Vagina (tissue), 2 donors: ENCODE data around the gene TEK.

Source experiments
- POLR2AphosphoS5 ChIP-seq, 2 donors: sonication (generic); formaldehyde crosslinking; IDR thresholded peaks; one replicate each; pipeline ENCODE4 v1.9.0; 2017; ENCODE audit warnings: antibody characterized with exemption in 2 of 2, mild to moderate bottlenecking in 2 of 2, low read depth in 1 of 2; ENCODE audit not compliant: insufficient read depth in 1 of 2
- TF ChIP-seq, protein P1 (sequence below), 3 experiments: fragments of 450-650 bp in 2 of 3; fragments of 200-600 bp in 1 of 3; sonication (generic) in 1 of 3; IDR thresholded peaks; one replicate each; pipeline ENCODE4 v1.5.1; 2017 to 2019; ENCODE audit warnings: antibody characterized with exemption in 3 of 3, mild to moderate bottlenecking in 2 of 3, moderate library complexity in 2 of 3

DNA sequence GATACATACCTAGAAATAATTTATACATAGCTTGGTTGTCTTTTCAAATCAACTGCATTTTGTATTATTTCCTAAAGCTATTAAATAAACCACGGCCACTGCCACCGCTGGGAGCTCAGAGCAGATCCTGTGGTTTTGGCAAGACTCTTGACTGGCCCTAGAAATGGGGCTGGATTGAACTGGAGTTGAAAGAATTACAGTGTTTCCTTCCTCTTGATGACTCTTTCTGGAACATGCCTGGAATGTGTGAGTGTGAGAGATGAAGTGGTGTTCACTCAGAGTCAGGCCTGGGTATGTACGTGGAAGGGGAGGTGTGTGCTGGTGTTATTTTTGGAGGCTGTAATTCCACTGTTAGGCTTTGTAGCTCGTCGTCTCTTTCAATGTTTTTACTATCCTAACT is 45.9 kb downstream of the TEK start:
- TF ChIP-seq, protein P1, sequence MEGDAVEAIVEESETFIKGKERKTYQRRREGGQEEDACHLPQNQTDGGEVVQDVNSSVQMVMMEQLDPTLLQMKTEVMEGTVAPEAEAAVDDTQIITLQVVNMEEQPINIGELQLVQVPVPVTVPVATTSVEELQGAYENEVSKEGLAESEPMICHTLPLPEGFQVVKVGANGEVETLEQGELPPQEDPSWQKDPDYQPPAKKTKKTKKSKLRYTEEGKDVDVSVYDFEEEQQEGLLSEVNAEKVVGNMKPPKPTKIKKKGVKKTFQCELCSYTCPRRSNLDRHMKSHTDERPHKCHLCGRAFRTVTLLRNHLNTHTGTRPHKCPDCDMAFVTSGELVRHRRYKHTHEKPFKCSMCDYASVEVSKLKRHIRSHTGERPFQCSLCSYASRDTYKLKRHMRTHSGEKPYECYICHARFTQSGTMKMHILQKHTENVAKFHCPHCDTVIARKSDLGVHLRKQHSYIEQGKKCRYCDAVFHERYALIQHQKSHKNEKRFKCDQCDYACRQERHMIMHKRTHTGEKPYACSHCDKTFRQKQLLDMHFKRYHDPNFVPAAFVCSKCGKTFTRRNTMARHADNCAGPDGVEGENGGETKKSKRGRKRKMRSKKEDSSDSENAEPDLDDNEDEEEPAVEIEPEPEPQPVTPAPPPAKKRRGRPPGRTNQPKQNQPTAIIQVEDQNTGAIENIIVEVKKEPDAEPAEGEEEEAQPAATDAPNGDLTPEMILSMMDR (IDR thresholded peaks at IDR 0.05) = no peak
- TF ChIP-seq POLR2AphosphoS5 (IDR thresholded peaks at IDR 0.05; ENCODE audit: insufficient read depth in 1 of 2, low read depth in 1 of 2) = no peak
